OCI-M2 (cell line): ENCODE data around the gene RASGRF2.

ENCODE experiments used
- DNase-seq: peaks from one replicate; lab custom pipeline; 2025; ENCODE audit not compliant: unreplicated experiment; lab: John Stamatoyannopoulos, UW

The RASGRF2 gene

GRCh38 chr5:80959768-80960442 is at the start of gene RASGRF2:
TSS of gene RASGRF2 (plus strand) at chr5:80960363. CDS start at chr5:80960739, 376 bp downstream.
- DNase-seq, result no peak

- no peak for DNase-seq
Observed at GRCh38 chr5:80912479-80912878, 47.7 kb upstream of the RASGRF2 start.

- no peak for DNase-seq
Observed at GRCh38 chr5:80915716-80916115, 44.4 kb upstream of the RASGRF2 start.

- no peak for DNase-seq
Observed at GRCh38 chr5:80916676-80917075, 43.5 kb upstream of the RASGRF2 start.

GRCh38 chr5:80917631-80918030 is 42.5 kb upstream of the RASGRF2 start:
- no peak for DNase-seq

GRCh38 chr5:80919678-80920196 is 40.4 kb upstream of the RASGRF2 start:
- no peak for DNase-seq

GRCh38 chr5:80920333-80920732 is 39.8 kb upstream of the RASGRF2 start:
- DNase-seq, result no peak

GRCh38 chr5:80921026-80921425 is 39.1 kb upstream of the RASGRF2 start:
- no peak for DNase-seq

- DNase-seq, result no peak
Observed at GRCh38 chr5:80925931-80926330, 34.2 kb upstream of the RASGRF2 start.

GRCh38 chr5:80926536-80926935 is 33.6 kb upstream of the RASGRF2 start:
- no peak for DNase-seq

GRCh38 chr5:80926979-80927656 is 33.0 kb upstream of the RASGRF2 start:
- DNase-seq, result no peak

- DNase-seq, result no peak
Observed at GRCh38 chr5:80928073-80928472, 32.1 kb upstream of the RASGRF2 start.

GRCh38 chr5:80930940-80931339 is 29.2 kb upstream of the RASGRF2 start:
- DNase-seq, result no peak

GRCh38 chr5:80931411-80931810 is 28.8 kb upstream of the RASGRF2 start:
- DNase-seq, result no peak

GRCh38 chr5:80933036-80933435 is 27.1 kb upstream of the RASGRF2 start:
- DNase-seq, result no peak

- DNase-seq, result no peak
Observed at GRCh38 chr5:80934751-80935150, 25.4 kb upstream of the RASGRF2 start.

- DNase-seq, result no peak
Observed at GRCh38 chr5:80935811-80936385, 24.3 kb upstream of the RASGRF2 start.

GRCh38 chr5:80936881-80937280 is 23.3 kb upstream of the RASGRF2 start:
- no peak for DNase-seq

GRCh38 chr5:80937584-80938356 is 22.4 kb upstream of the RASGRF2 start:
- no peak for DNase-seq

- no peak for DNase-seq
Observed at GRCh38 chr5:80941496-80941895, 18.7 kb upstream of the RASGRF2 start.

- no peak for DNase-seq
Observed at GRCh38 chr5:80951366-80951765, 8.8 kb upstream of the RASGRF2 start.
